ENCODE results near the gene SERTAD3.
"Not testable (repeated sequence)": the region's sequence is repeated elsewhere in the genome, so short reads cannot be mapped to it uniquely, and the experiment has no call there.

The SERTAD3 gene

GRCh38 chr19:40457953-40458596 is 13.9 kb upstream of the SERTAD3 start:
- DNase-seq = no peak

GRCh38 chr19:40457048-40457447 is 12.9 kb upstream of the SERTAD3 start:
- no peak for DNase-seq

GRCh38 chr19:40453943-40454342 is 9.8 kb upstream of the SERTAD3 start:
- DNase-seq = not testable (repeated sequence)

GRCh38 chr19:40453151-40453735 is 9.1 kb upstream of the SERTAD3 start:
- DNase-seq = no peak

- DNase-seq = no peak
Measured at GRCh38 chr19:40452016-40452415, 7.9 kb upstream of the SERTAD3 start.

DNA sequence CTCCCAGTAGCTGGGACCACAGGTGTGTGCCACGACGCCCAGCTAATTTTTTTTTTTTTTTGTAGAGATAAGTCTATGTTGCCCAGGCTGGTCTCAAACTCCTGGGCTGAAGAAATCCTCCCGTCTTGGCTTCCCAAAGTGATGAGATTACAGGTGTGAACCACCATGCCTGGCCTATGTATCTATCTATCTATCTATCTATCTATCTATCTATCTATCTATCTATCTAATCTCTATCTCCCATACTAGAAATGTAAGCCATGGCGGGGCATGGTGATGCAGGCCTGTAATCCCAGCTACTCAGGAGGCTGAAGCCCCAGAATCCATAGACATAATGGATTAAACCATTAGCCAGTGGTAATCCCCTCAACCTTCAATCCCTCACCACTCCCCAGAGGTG is 6.5 kb upstream of the SERTAD3 start:
- DNase-seq = no peak

GRCh38 chr19:40449506-40449905 is 5.4 kb upstream of the SERTAD3 start:
- DNase-seq = no peak

DNA sequence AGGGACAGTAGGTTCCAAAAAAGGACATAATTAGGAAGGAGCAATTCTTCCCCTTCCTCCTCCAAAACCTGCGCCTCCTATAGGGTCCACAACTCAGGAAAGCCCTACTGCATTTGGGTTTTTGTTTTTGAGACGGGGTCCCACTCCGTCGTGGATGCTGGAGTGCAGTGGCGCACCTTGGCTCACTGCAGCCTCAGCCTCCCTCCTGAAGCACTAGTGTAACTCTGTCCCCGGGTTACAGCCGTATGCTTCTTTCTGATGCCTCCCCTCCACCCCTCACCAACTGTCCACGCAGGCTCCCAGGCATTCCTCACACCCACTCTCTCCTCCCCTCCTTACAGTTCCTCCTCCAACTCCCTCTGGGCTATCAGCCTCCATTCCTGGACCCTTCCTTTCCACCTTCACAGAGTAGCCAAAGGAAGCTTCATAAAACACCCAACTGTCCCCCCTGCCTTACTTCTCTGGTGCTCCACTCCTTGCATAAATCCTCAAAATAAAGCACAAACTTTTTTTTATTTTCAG is 2.2 kb upstream of the SERTAD3 start:
- DNase-seq = no peak

DNA sequence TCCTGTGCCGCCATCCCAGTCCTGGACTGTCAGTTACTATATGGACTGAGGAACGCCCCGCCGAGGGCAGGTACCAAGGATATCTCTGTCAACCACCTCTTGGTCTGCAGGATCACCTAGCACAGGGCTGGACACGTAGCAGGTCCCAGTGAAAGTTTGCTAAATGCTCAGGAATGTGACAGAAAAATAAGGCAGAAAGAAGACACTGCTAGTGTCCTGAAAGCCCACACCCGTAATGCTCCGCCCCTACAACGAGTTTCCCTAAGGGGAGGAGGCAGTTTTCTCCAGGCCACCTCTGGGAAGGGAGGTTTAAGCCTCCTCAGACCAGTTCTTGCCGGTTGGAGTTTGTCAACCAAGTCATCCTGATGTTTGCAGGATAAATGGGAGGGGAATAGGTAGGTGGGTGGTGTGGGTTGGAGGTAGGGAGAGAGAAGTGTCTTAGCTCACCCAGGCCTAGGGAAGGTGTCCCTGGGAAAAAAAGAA is 1.7 kb upstream of the SERTAD3 start:
- DNase-seq = no peak

- DNase-seq = no peak
Measured at GRCh38 chr19:40444825-40445312, 734 bp upstream of the SERTAD3 start.

DNA sequence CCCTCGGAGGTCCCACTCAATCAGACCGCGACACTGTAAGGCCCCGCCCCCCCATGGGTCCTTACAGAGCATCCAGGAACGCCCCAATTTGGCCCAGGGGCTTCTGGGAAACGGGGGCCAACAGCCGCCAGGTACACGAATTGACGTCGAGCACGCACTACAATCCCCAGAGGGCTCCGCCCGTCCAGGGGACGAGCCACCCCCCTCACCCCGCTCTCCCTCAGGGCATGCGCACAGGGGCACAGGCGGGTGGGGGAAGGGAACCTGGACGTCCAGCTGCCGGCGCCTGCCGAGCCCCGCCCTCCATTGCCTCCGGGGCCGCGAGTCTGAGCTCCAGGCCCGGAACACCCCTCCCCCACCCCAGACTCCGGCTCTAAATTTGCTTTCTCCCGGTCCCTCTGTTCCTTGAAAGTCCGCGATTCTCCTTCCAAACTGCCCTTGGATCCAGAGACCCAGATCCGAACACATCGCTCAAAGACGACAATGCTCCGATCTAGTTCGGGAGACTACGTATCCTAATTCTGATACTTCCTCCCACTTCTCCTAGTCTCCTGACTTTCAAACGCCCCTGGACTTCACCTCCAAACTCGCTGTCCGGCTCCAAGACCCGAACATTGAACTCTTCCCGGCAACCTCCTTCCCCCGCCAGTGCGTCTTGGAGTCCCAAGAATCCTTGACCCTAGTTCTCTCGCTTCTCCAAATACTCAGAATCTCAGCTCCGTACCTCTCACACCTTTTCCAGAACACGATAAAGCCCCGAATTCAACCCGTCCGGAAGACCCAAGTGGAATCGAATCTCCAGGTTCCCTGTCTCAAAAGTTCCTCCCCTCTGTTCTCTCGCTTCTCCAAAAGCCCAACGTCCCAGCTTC is 770 bp downstream of the SERTAD3 start:
- peak; percentile 87 for DNase-seq

DNA sequence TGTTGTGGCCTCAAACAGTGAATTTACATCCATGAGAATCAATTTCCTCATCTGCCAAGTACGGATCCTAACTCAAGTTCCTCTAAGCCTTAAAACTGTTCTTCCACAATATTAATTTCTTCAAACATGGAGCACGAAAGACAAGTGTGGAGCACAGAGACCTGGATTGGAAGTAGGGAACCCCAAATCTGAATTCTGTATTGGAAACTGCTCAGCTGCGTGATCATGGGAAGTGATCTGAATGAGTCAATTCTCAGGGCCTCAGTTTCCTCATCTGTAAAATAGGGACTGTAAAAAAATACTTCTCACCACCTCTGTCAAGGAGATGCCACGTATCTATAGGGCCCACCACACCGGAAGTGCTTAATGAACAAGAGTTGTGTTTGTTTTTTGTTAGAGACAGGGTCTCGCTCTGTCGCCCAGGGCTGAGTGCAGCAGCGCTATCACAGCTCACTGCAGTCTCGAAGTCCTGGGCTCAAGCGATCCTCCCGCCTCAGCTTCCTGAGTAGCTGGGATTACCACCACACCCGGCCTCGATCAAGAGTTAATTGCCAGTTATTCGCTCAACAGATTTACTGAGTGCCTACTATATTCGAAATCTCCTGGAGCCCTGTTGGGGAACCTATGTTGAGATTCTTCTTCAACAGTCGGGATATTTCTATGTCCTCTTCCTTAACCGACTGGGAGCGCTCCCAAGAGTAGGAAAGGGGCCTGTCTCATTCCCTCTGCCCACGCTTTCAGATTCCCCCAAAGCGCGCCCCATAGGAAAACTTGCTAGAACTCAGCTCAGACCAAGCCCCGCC is 1.6 kb downstream of the SERTAD3 start:
- no peak for DNase-seq

GRCh38 chr19:40441719-40442253 is 2.3 kb downstream of the SERTAD3 start:
- DNase-seq = no peak

- DNase-seq = no peak
Measured at GRCh38 chr19:40438284-40438683, 5.9 kb downstream of the SERTAD3 start.

DNA sequence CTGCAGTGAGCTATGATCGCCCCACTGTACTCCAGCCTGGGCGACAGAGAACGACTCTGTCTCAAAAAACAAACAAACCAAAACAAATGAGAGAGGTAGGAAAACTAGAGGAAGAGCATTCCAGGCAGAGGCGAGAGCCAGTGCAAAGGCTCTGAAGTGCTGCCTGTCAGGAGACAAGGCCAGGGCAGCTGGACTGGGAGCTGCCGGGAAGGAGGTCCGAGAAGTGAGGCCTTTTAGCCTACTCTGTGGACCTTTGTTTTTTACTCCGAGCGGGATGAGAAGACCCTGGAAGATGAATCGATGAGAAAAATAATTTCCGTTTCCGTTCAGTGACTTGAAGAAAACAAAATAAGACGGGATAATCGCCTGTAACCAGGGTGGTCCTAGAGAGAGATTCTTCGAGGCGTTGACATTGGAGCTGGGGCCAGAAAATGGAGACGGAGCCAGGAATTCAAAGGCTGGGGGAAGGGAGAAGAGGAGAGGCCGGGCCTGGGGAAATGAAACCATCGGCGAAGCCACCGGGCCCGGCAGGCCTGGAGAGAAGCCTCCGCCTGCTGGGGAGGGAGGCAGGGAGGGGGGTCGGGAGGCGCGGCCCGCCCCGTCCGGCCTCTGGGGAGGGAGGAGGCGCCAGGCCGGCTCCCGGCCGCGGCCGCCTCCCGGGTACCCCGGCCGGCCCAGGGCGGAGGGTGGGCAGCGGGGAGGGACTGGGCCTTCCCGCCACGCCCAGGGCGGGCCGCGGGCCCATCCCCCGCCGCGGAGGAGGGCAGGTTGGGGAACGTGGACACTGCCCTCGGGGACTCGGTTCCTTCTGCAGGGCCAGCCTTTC is 10.5 kb downstream of the SERTAD3 start:
- peak; percentile 41 for DNase-seq

DNA sequence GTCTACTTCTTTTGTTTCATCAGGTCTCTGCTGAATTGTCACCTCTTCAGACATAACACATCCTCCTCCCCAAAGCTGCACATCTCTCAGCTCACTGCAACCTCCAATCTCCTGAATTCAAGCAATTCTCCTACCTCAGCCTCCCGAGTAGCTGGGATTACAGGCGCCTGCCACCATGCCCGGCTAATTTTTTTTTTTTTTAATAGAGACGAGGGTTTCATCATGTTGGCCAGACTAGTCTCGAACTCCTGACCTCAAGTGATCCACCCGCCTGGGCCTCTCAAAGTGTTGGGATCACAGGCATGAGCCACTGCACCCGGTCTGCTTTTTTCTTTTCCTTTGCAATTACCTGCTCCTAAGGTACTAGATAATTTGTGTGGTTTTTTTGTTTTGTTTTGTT is 11.4 kb downstream of the SERTAD3 start:
- DNase-seq = not testable (repeated sequence)

GRCh38 chr19:40431698-40432097 is 12.4 kb downstream of the SERTAD3 start:
- no peak for DNase-seq

DNA sequence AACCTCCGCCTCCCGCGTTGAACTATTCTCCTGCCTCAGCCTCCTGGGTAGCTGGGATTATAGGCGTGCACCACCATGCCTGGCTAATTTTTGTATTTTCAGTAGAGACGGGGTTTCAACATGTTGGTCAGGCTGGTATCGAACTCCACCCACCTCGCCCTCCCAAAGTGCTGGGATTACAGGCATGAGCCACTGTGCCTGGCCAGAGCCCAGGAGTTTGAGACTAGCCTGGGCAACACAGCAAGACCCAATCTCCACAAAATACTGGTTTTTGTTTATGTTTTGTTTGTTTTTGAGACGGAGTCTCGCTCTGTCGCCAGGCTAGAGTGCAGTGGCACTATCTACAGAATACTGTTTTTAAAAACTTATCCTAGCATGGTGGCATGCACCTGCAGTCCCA is 13.9 kb downstream of the SERTAD3 start:
- DNase-seq = not testable (repeated sequence)

GRCh38 chr19:40428197-40428596 is 15.9 kb downstream of the SERTAD3 start:
- not testable (repeated sequence) for DNase-seq

- DNase-seq = peak; percentile 99
Measured at GRCh38 chr19:40425450-40426287, 18.5 kb downstream of the SERTAD3 start, which contains the start of gene SERTAD1. Gene SERTAD1 (minus strand): TSS chr19:40425992. CDS start chr19:40423546, 2,446 bp downstream.

Data from activated gamma-delta T cell (primary cell).